ENCODE results near the gene FBN2.
A peak's percentile ranks its signal among the peaks of the same experiment; 100 is the strongest.

FBN2 gene

DNA sequence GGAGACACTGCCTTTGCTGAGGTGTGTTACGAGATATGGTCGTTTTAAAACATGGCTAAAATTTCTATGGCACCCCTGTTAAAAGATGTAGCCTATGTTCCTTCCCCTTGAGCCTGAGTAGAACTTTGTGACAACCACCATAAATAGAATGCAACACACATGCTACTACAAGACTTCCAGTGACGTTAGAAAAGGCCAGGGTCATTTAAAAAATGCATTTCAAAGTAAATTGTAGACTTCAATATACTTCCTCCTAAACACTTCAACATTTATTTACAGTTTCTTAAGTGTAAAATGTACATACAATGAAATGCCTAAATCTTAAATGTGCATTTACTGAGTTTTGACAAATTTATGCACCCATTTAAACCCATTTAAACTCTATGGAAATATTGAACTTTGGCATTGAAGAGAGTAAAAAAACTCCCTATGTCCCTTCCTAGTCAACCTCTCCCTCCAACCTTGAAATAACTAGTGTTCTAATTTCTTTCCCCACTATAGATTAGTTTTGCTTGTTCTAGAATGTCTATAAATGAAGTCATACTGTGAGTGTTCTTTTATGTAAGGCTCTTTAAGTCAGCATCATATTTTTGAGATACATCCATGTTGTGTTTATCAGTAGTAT is 294.0 kb downstream of the FBN2 start:
- no peaks in the 10 kb centered on the region for H3K9me3 ChIP-seq (ENCODE audit: low read depth, low read length)
- H3K36me3 ChIP-seq (ENCODE audit: insufficient read depth, low read length) = no peaks in the 10 kb centered on the region
- DNase-seq (ENCODE audit: low read depth, low spot score) = no peak
- TF ChIP-seq POLR2AphosphoS5 (IDR thresholded peaks at IDR 0.05; ENCODE audit: borderline replicate concordance, low read depth, low read length) = no peak
- TF ChIP-seq EZH2 (IDR thresholded peaks at IDR 0.05) = no peak
- TF ChIP-seq FOXP2 (optimal IDR thresholded peaks at IDR 0.05; ENCODE audit: control extremely low read depth, extremely low read length, insufficient read depth) = no peak
- H3K9ac ChIP-seq (ENCODE audit: insufficient read length) = no peak overlapping the region
- no peak overlapping the region for H3K27ac ChIP-seq
- H3K4me3 ChIP-seq = no peak overlapping the region

DNA sequence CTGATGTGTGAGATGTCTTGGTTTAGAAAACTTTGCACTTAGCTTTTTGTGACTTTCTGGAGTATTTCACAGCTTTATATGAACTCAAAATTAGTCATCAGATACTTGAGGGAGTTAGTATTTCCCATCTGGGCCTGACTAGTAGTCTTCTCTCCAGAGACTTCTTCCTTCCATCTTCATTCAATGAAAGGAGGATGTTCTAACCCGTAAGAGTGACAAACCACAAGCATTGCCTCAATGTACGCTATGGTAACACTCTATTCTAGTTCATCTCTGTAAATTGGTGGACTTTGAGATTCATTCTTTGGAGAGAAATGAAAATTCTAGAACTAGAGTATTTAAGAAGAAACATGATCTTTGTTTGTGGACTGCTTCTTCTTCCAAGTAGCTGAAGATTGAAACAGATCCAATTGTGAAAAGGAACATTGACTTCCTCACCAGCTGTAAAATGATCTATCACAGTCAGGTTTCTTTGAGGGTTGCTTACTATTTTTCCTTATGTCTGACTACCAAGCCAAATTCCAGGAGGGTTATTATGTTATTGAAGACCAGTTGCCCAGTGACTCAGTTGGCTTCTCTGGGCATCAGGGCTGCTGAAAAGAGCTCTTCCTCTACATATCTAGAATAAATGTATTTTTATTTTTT is 296.9 kb downstream of the FBN2 start:
- no peak overlapping the region for H3K27ac ChIP-seq

GRCh38 chr5:128237546-128237945 is 300.5 kb downstream of the FBN2 start:
- TF ChIP-seq POLR2AphosphoS5 (IDR thresholded peaks at IDR 0.05; ENCODE audit: borderline replicate concordance, low read depth, low read length) (peak; percentile 14; the same call in 1 of the 2 replicates), EZH2 (IDR thresholded peaks at IDR 0.05) (no peak), FOXP2 (optimal IDR thresholded peaks at IDR 0.05; ENCODE audit: control extremely low read depth, extremely low read length, insufficient read depth) (no peak)
- no peak overlapping the region for H3K9ac ChIP-seq (ENCODE audit: insufficient read length)
- H3K9me3 ChIP-seq (ENCODE audit: low read depth, low read length) = no peaks in the 10 kb centered on the region
- peak overlapping the region; percentile 9; the same call in 1 of the 2 replicates for H3K27ac ChIP-seq
- DNase-seq (ENCODE audit: low read depth, low spot score) = peak; percentile 47
- no peaks in the 10 kb centered on the region for H3K36me3 ChIP-seq (ENCODE audit: insufficient read depth, low read length)
- H3K4me3 ChIP-seq = peak overlapping the region; percentile 50

More for the DNA sequence above, 296.9 kb downstream of the FBN2 start:
- H3K4me3 ChIP-seq = no peak overlapping the region
- H3K9me3 ChIP-seq (ENCODE audit: low read depth, low read length) = no peaks in the 10 kb centered on the region
- DNase-seq (ENCODE audit: low read depth, low spot score) = no peak
- TF ChIP-seq FOXP2 (optimal IDR thresholded peaks at IDR 0.05; ENCODE audit: control extremely low read depth, extremely low read length, insufficient read depth) (no peak), EZH2 (IDR thresholded peaks at IDR 0.05) (no peak)
- H3K36me3 ChIP-seq (ENCODE audit: insufficient read depth, low read length) = no peaks in the 10 kb centered on the region
- no peak overlapping the region for H3K9ac ChIP-seq (ENCODE audit: insufficient read length)

DNA sequence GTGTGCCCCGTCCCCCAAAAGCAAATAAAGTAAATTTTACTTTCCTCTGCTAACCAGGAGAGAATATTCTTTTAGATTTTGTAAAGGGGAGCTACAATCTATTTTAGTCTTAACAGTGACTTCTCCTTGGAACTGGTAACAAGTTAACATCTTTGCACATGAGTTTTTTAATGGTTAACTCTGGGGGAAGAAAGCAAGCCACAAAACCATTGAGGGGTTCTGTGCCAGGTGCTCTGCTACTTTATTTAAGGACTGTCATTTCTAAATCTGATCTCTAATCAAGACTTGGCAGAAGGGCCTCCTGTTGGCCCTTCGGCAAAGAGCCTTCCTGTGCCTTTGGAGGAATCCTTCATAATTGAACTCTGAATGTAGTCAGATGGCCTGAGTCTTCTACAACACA is 301.0 kb downstream of the FBN2 start:
- TF ChIP-seq FOXP2 (optimal IDR thresholded peaks at IDR 0.05; ENCODE audit: control extremely low read depth, extremely low read length, insufficient read depth) (no peak), EZH2 (IDR thresholded peaks at IDR 0.05) (no peak), POLR2AphosphoS5 (IDR thresholded peaks at IDR 0.05; ENCODE audit: borderline replicate concordance, low read depth, low read length) (no peak)
- peak overlapping the region; percentile 9; the same call in 1 of the 2 replicates for H3K27ac ChIP-seq
- H3K9me3 ChIP-seq (ENCODE audit: low read depth, low read length) = no peaks in the 10 kb centered on the region
- peak overlapping the region; percentile 50 for H3K4me3 ChIP-seq
- no peak overlapping the region for H3K9ac ChIP-seq (ENCODE audit: insufficient read length)
- DNase-seq (ENCODE audit: low read depth, low spot score) = no peak
- no peaks in the 10 kb centered on the region for H3K36me3 ChIP-seq (ENCODE audit: insufficient read depth, low read length)

- TF ChIP-seq EZH2 (IDR thresholded peaks at IDR 0.05) = no peak
- TF ChIP-seq POLR2AphosphoS5 (IDR thresholded peaks at IDR 0.05; ENCODE audit: borderline replicate concordance, low read depth, low read length) = no peak
- TF ChIP-seq FOXP2 (optimal IDR thresholded peaks at IDR 0.05; ENCODE audit: control extremely low read depth, extremely low read length, insufficient read depth) = no peak
- no peak for DNase-seq (ENCODE audit: low read depth, low spot score)
Measured at GRCh38 chr5:128236334-128236733, 301.7 kb downstream of the FBN2 start.

GRCh38 chr5:128234928-128235641 is 303.0 kb downstream of the FBN2 start:
- Histone ChIP-seq H3K27ac (no peak overlapping the region), H3K4me3 (no peak overlapping the region), H3K36me3 (ENCODE audit: insufficient read depth, low read length) (no peaks in the 10 kb centered on the region), H3K9me3 (ENCODE audit: low read depth, low read length) (no peaks in the 10 kb centered on the region), H3K9ac (ENCODE audit: insufficient read length) (no peak overlapping the region)
- no peak for DNase-seq (ENCODE audit: low read depth, low spot score)
- TF ChIP-seq FOXP2 (optimal IDR thresholded peaks at IDR 0.05; ENCODE audit: control extremely low read depth, extremely low read length, insufficient read depth) (no peak), EZH2 (IDR thresholded peaks at IDR 0.05) (no peak), POLR2AphosphoS5 (IDR thresholded peaks at IDR 0.05; ENCODE audit: borderline replicate concordance, low read depth, low read length) (no peak)

More at GRCh38 chr5:128236334-128236733, 301.7 kb downstream of the FBN2 start:
- Histone ChIP-seq H3K36me3 (ENCODE audit: insufficient read depth, low read length) (no peaks in the 10 kb centered on the region), H3K9me3 (ENCODE audit: low read depth, low read length) (no peaks in the 10 kb centered on the region), H3K4me3 (no peak overlapping the region), H3K27ac (no peak overlapping the region), H3K9ac (ENCODE audit: insufficient read length) (no peak overlapping the region)

GRCh38 chr5:128228521-128228920 is 309.5 kb downstream of the FBN2 start:
- DNase-seq (ENCODE audit: low read depth, low spot score) = no peak
- TF ChIP-seq POLR2AphosphoS5 (IDR thresholded peaks at IDR 0.05; ENCODE audit: borderline replicate concordance, low read depth, low read length) (no peak), FOXP2 (optimal IDR thresholded peaks at IDR 0.05; ENCODE audit: control extremely low read depth, extremely low read length, insufficient read depth) (no peak), EZH2 (IDR thresholded peaks at IDR 0.05) (no peak)
- no peaks in the 10 kb centered on the region for H3K36me3 ChIP-seq (ENCODE audit: insufficient read depth, low read length)
- H3K4me3 ChIP-seq = no peak overlapping the region
- H3K27ac ChIP-seq = no peak overlapping the region
- H3K9ac ChIP-seq (ENCODE audit: insufficient read length) = no peak overlapping the region
- H3K9me3 ChIP-seq (ENCODE audit: low read depth, low read length) = no peaks in the 10 kb centered on the region

GRCh38 chr5:128228008-128228407 is 310.0 kb downstream of the FBN2 start:
- H3K36me3 ChIP-seq (ENCODE audit: insufficient read depth, low read length) = no peaks in the 10 kb centered on the region
- no peak for DNase-seq (ENCODE audit: low read depth, low spot score)

More at GRCh38 chr5:128228008-128228407, 310.0 kb downstream of the FBN2 start:
- no peak overlapping the region for H3K9ac ChIP-seq (ENCODE audit: insufficient read length)
- H3K27ac ChIP-seq = no peak overlapping the region
- H3K4me3 ChIP-seq = no peak overlapping the region
- H3K9me3 ChIP-seq (ENCODE audit: low read depth, low read length) = no peaks in the 10 kb centered on the region
- TF ChIP-seq FOXP2 (optimal IDR thresholded peaks at IDR 0.05; ENCODE audit: control extremely low read depth, extremely low read length, insufficient read depth) = no peak
- TF ChIP-seq EZH2 (IDR thresholded peaks at IDR 0.05) = no peak
- TF ChIP-seq POLR2AphosphoS5 (IDR thresholded peaks at IDR 0.05; ENCODE audit: borderline replicate concordance, low read depth, low read length) = no peak
